Smooth muscle cell (in vitro differentiated cells): ENCODE data around the gene PTPRT. TPM values are rescaled to one million over a fixed set of nuclear protein-coding genes. Genes with fewer than 3 reads are reported as not detected.

Experiments
- DNase-seq: peaks from one replicate; lab custom pipeline; 2025; ENCODE audit not compliant: unreplicated experiment; lab: John Stamatoyannopoulos, UW
- H2AFZ ChIP-seq: fragments of 200-600 bp; sonication (generic); 2 replicates; pipeline ENCODE4 v1.6.0; 2016; ENCODE audit warnings: antibody characterized with exemption, low read depth, mild to moderate bottlenecking
- H3F3A ChIP-seq: fragments of 200-600 bp; sonication (generic); 2 replicates; pipeline ENCODE4 v1.6.0; 2017; ENCODE audit warnings: antibody characterized with exemption, low read depth
- H3K27ac ChIP-seq: fragments of 200-600 bp; sonication (generic); 2 replicates; pipeline ENCODE4 v1.5.1; 2016; ENCODE audit warnings: low read depth, mild to moderate bottlenecking
- H3K27me3 ChIP-seq: fragments of 200-600 bp; sonication (generic); 2 replicates; pipeline ENCODE4 v1.6.1; 2016; ENCODE audit warnings: low read depth, mild to moderate bottlenecking
- H3K36me3 ChIP-seq: fragments of 200-600 bp; sonication (generic); 2 replicates; pipeline ENCODE4 v1.5.1; 2016; ENCODE audit warnings: low read depth
- H3K4me1 ChIP-seq: fragments of 200-600 bp; sonication (generic); 2 replicates; pipeline ENCODE4 v1.5.1; 2016; ENCODE audit warnings: low read depth
- H3K4me2 ChIP-seq: fragments of 200-600 bp; sonication (generic); 2 replicates; pipeline ENCODE4 v1.6.0; 2016; ENCODE audit warnings: mild to moderate bottlenecking
- H3K4me3 ChIP-seq: fragments of 200-600 bp; sonication (generic); 2 replicates; pipeline ENCODE4 v1.5.1; 2016; ENCODE audit warnings: mild to moderate bottlenecking
- H3K79me2 ChIP-seq: fragments of 200-600 bp; sonication (generic); 2 replicates; pipeline ENCODE4 v1.6.0; 2016; ENCODE audit warnings: low read depth, mild to moderate bottlenecking
- H3K9ac ChIP-seq: fragments of 200-600 bp; sonication (generic); 2 replicates; pipeline ENCODE4 v1.6.0; 2016; ENCODE audit warnings: low read depth
- H3K9me3 ChIP-seq: fragments of 200-600 bp; sonication (generic); replicated peaks from 2 replicates; pipeline ENCODE4 v1.5.1; 2016; ENCODE audit warnings: low read depth
- H4K20me1 ChIP-seq: fragments of 200-600 bp; sonication (generic); 2 replicates; pipeline ENCODE4 v1.6.0; 2016; ENCODE audit warnings: low read depth
- CTCF ChIP-seq: fragments of 200-600 bp; sonication (generic); IDR thresholded peaks from 2 replicates; pipeline ENCODE4 v1.5.1; 2017; ENCODE audit warnings: borderline replicate concordance, mild to moderate bottlenecking, antibody characterized with exemption; ENCODE audit not compliant: insufficient read depth, poor library complexity, severe bottlenecking
- WGBS: methylation state at CpG from one replicate; pipeline ENCODE4 v1.1.7; 2016; ENCODE audit warnings: low lambda C conversion rate; 5-methylcytosine and 5-hydroxymethylcytosine counted together
- polyA plus RNA-seq: library from polyadenylated mRNA; unstranded; fragments of >200 nt; fragmentation: Nextera tagmentation; extraction: Ambion mirVana; gene quantifications from 2 replicates; pipeline ENCODE4 v1.2.1, GENCODE V29; 2016
- total RNA-seq: library from RNA; depleted of rRNA; stranded (reverse); fragments of >200 nt; gene quantifications from 2 replicates; pipeline ENCODE4 v1.2.3, GENCODE V29; 2014

The PTPRT gene
- total and polyA plus RNA-seq, 2 experiments from 2014 or later = 0.99 to 2.1 TPM

GRCh38 chr20:42756991-42757390 lies 432.7 kb downstream of the PTPRT start:
- Histone ChIP-seq H3K79me2 (no peaks in the 10 kb centered on the region), H3K27me3 (no peaks in the 10 kb centered on the region), H3K9ac (no peak overlapping the region), H3K4me3 (no peak overlapping the region), H3K4me2 (no peak overlapping the region), H3K9me3 (no peaks in the 10 kb centered on the region), H3K36me3 (no peaks in the 10 kb centered on the region), H3K27ac (no peak overlapping the region), H3K4me1 (no peaks in the 10 kb centered on the region), H4K20me1 (no peaks in the 10 kb centered on the region), H3F3A (no peaks in the 10 kb centered on the region), H2AFZ (no peak overlapping the region)
- 84% methylated on average over 1 of the region's 1 CpG for WGBS
- DNase-seq = no peak
- no peak for TF ChIP-seq CTCF

DNA sequence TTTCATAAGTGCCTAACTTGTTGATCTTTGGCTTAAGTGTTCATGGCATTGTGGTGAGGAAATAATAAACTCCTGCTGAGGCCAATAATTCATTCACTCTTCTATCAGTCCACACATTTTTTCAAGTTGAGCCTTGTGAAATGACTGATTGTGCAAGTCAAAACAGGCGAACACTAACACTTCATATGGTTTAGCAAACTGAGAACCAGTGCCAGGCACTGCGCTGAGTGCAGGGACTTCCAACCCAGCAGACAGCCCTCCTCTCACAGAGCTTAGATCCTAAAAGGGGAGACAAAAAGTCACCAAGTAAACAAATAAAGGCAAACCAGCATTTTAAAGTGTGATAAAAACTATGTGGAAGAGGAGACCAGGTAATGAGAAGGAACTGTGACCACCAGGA lies 435.0 kb downstream of the PTPRT start:
- Histone ChIP-seq H3K9ac (no peak overlapping the region), H3F3A (no peaks in the 10 kb centered on the region), H4K20me1 (no peaks in the 10 kb centered on the region), H3K36me3 (no peaks in the 10 kb centered on the region), H3K27me3 (no peaks in the 10 kb centered on the region), H3K27ac (no peak overlapping the region), H3K4me2 (no peak overlapping the region), H3K79me2 (no peaks in the 10 kb centered on the region), H3K9me3 (no peaks in the 10 kb centered on the region), H3K4me3 (no peak overlapping the region), H3K4me1 (no peaks in the 10 kb centered on the region), H2AFZ (peak overlapping the region; percentile 24)
- no peak for TF ChIP-seq CTCF
- WGBS = 40% methylated on average over 2 of the region's 2 CpGs
- DNase-seq = no peak

- Histone ChIP-seq H2AFZ (no peak overlapping the region), H3K36me3 (no peaks in the 10 kb centered on the region), H3K27me3 (no peaks in the 10 kb centered on the region)
Observed at GRCh38 chr20:42752620-42753019, 437.1 kb downstream of the PTPRT start.

More at GRCh38 chr20:42752620-42753019, 437.1 kb downstream of the PTPRT start:
- no peak for TF ChIP-seq CTCF
- no peaks in the 10 kb centered on the region for H3F3A ChIP-seq
- H3K27ac ChIP-seq = no peak overlapping the region
- H3K4me2 ChIP-seq = no peak overlapping the region
- WGBS = 81% methylated on average over 3 of the region's 3 CpGs
- no peaks in the 10 kb centered on the region for H4K20me1 ChIP-seq
- DNase-seq = no peak
- no peaks in the 10 kb centered on the region for H3K9me3 ChIP-seq
- H3K9ac ChIP-seq = no peak overlapping the region
- H3K4me1 ChIP-seq = no peaks in the 10 kb centered on the region
- no peaks in the 10 kb centered on the region for H3K79me2 ChIP-seq
- H3K4me3 ChIP-seq = no peak overlapping the region
